A549 (cell line): ENCODE data around the gene KCNK15. TPM values are rescaled to one million over a fixed set of nuclear protein-coding genes. Genes with fewer than 3 reads are reported as not detected.

Experiments
- ATAC-seq, 2 experiments: fragments of 200-7000 bp in 1 of 2; fragments of >200 bp in 1 of 2; cut with Nextera tagmentation in 1 of 2; cut with Tn5 transposase in 1 of 2; 3 replicates each; pipeline versions ENCODE4 v1.8.0 to v1.9.1; 2018 to 2020; ENCODE audit warnings: mild to moderate bottlenecking in 1 of 2, moderate library complexity in 1 of 2
- CTCF ChIA-PET: fragments of 300-600 bp; sonication (Branson Sonifier 250); formaldehyde crosslinking; extraction: SDS; loops from one replicate; lab custom pipeline; 2021; ENCODE audit warnings: antibody characterized with exemption, inconsistent platforms; lab: Yijun Ruan, JAX
- POLR2A ChIA-PET: fragments of 350-600 bp; formaldehyde crosslinking; extraction: SDS; loops from one replicate; lab custom pipeline; 2021; ENCODE audit warnings: antibody characterized with exemption, inconsistent platforms; lab: Yijun Ruan, JAX
- DNase-seq, 2 experiments: peaks; one replicate each; pipeline versions ENCODE4 v3.0.0 to v3.0.0-alpha.2; 2011 to 2016; ENCODE audit warnings: low read depth in 1 of 2, low spot score in 1 of 2
- FAIRE-seq: peaks from 2 replicates; lab custom pipeline; 2011; peaks lifted over from hg19 to GRCh38; lab: Jason Lieb, UNC
- H3K27ac ChIP-seq, 2 experiments: fragments of >200 bp; sonication (Bioruptor Twin); formaldehyde crosslinking; 3 replicates each; pipeline ENCODE4 v1.5.1; 2016 to 2017
- H3K4me1 ChIP-seq: fragments of >200 bp; sonication (Bioruptor Twin); formaldehyde crosslinking; 3 replicates; pipeline ENCODE4 v1.6.1; 2016
- H3K4me2 ChIP-seq: fragments of >200 bp; sonication (Bioruptor Twin); formaldehyde crosslinking; 3 replicates; pipeline ENCODE4 v1.6.1; 2016
- H3K4me3 ChIP-seq: fragments of >200 bp; sonication (Bioruptor Twin); formaldehyde crosslinking; 3 replicates; pipeline ENCODE4 v1.5.1; 2016
- H3K9me3 ChIP-seq: fragments of >200 bp; sonication (Bioruptor Twin); formaldehyde crosslinking; 3 replicates; pipeline ENCODE4 v1.6.1; 2016
- CHD2 ChIP-seq: fragments of 150-350 bp; IDR thresholded peaks from 2 replicates; pipeline ENCODE4 v1.6.1; 2014; ENCODE audit warnings: low read length; ENCODE audit not compliant: partially characterized antibody
- CHD4 ChIP-seq: fragments of 200-600 bp; sonication (generic); IDR thresholded peaks from 2 replicates; pipeline ENCODE4 v1.6.1; 2016; ENCODE audit warnings: antibody characterized with exemption, mild to moderate bottlenecking, borderline replicate concordance
- ESRRA ChIP-seq: fragments of 150-350 bp; IDR thresholded peaks from 2 replicates; pipeline ENCODE4 v1.6.1; 2014; ENCODE audit warnings: mild to moderate bottlenecking, low read length, borderline replicate concordance
- HDAC2 ChIP-seq: fragments of 200-600 bp; sonication (generic); IDR thresholded peaks from 2 replicates; pipeline ENCODE4 v1.6.1; 2016
- HEYL ChIP-seq: fragments of 250-450 bp; sonication (Bioruptor Pico); IDR thresholded peaks from 2 replicates; pipeline ENCODE4 v1.8.0; 2021; ENCODE audit warnings: mild to moderate bottlenecking, moderate library complexity
- HMGXB4 ChIP-seq: fragments of 250-450 bp; sonication (Bioruptor Pico); IDR thresholded peaks from 2 replicates; pipeline ENCODE4 v1.5.0; 2021; ENCODE audit warnings: mild to moderate bottlenecking, moderate library complexity, borderline replicate concordance
- HOXB13 ChIP-seq: fragments of 250-450 bp; sonication (Bioruptor Pico); IDR thresholded peaks from 2 replicates; pipeline ENCODE4 v1.5.0; 2020; ENCODE audit warnings: low read depth, mild to moderate bottlenecking, moderate library complexity
- HOXB5 ChIP-seq: fragments of 250-450 bp; sonication (Bioruptor Pico); IDR thresholded peaks from 2 replicates; pipeline ENCODE4 v1.5.0; 2020; ENCODE audit warnings: mild to moderate bottlenecking, moderate library complexity
- KDM5A ChIP-seq: fragments of 200-600 bp; sonication (generic); IDR thresholded peaks from 2 replicates; pipeline ENCODE4 v1.6.1; 2016; ENCODE audit warnings: antibody characterized with exemption, mild to moderate bottlenecking
- MAFK ChIP-seq: fragments of 450-650 bp; IDR thresholded peaks from 2 replicates; pipeline ENCODE4 v1.6.1; 2014; ENCODE audit not compliant: partially characterized antibody
- MAX ChIP-seq: IDR thresholded peaks from 2 replicates; pipeline ENCODE4 v1.6.1; 2012
- MYC ChIP-seq: IDR thresholded peaks from 2 replicates; pipeline ENCODE4 v1.6.1; 2012; ENCODE audit warnings: mild to moderate bottlenecking, inconsistent platforms, low read length, improper control_type of control experiment, borderline replicate concordance
- PBX3 ChIP-seq: IDR thresholded peaks from 2 replicates; pipeline ENCODE4 v1.6.1; 2012
- POLR2A ChIP-seq: IDR thresholded peaks from 2 replicates; pipeline ENCODE4 v1.6.1; 2012; ENCODE audit warnings: mild to moderate bottlenecking, low read length
- POLR2AphosphoS2 ChIP-seq: conservative IDR thresholded peaks from 2 replicates; pipeline ENCODE4 v1.6.1; 2012; ENCODE audit warnings: low read length, improper control_type of control experiment, inconsistent platforms
- RAD21 ChIP-seq, 2 experiments: fragments of >200 bp in 1 of 2; sonication (Bioruptor Twin) in 1 of 2; formaldehyde crosslinking in 1 of 2; IDR thresholded peaks in 1 of 2; conservative IDR thresholded peaks in 1 of 2; 2 replicates in 1 of 2; 3 replicates in 1 of 2; pipeline ENCODE4 v1.6.1; 2012 to 2018; ENCODE audit warnings: inconsistent platforms in 1 of 2
- RCOR1 ChIP-seq: fragments of 150-350 bp; IDR thresholded peaks from 2 replicates; pipeline ENCODE4 v1.6.1; 2014; ENCODE audit warnings: antibody characterized with exemption, low read length, low read depth
- RFX5 ChIP-seq: fragments of 450-650 bp; IDR thresholded peaks from 2 replicates; pipeline ENCODE4 v1.7.1; 2014; ENCODE audit warnings: antibody characterized with exemption, mild to moderate bottlenecking, moderate library complexity
- SMC3 ChIP-seq: fragments of >200 bp; sonication (Bioruptor Twin); formaldehyde crosslinking; IDR thresholded peaks from 3 replicates; pipeline ENCODE4 v1.6.1; 2018; ENCODE audit warnings: inconsistent platforms
- TFCP2L1 ChIP-seq: fragments of 250-450 bp; sonication (Bioruptor Pico); IDR thresholded peaks from 2 replicates; pipeline ENCODE4 v1.5.0; 2021; ENCODE audit warnings: mild to moderate bottlenecking
- ZC3H11A ChIP-seq: fragments of 450-650 bp; IDR thresholded peaks from 2 replicates; pipeline ENCODE4 v1.6.1; 2014; ENCODE audit warnings: antibody characterized with exemption, mild to moderate bottlenecking
- ZFP36 ChIP-seq: fragments of 450-650 bp; IDR thresholded peaks from 2 replicates; pipeline ENCODE4 v1.6.1; 2014; ENCODE audit warnings: borderline replicate concordance; ENCODE audit not compliant: partially characterized antibody
- ZNF302 ChIP-seq: fragments of 250-450 bp; sonication (Bioruptor Pico); IDR thresholded peaks from 2 replicates; pipeline ENCODE4 v1.9.0; 2021; ENCODE audit warnings: inconsistent platforms, mild to moderate bottlenecking, moderate library complexity
- ZSCAN20 ChIP-seq: fragments of 250-450 bp; sonication (Bioruptor Pico); IDR thresholded peaks from 2 replicates; pipeline ENCODE4 v1.8.0; 2022; ENCODE audit warnings: mild to moderate bottlenecking, moderate library complexity
- WGBS: methylation state at CpG from one replicate; pipeline ENCODE4 v1.1.6; 2017; ENCODE audit errors: missing lambda C conversion rate; 5-methylcytosine and 5-hydroxymethylcytosine counted together
- polyA plus RNA-seq, 4 experiments: library from polyadenylated mRNA; depleted of rRNA in 3 of 4; stranded (reverse); fragments of >200 nt; fragmentation: RNase III in 1 of 4; extraction: RNeasy Plus Mini Kit Qiagen cat#74134 plus additional on column Dnase treatment in 1 of 4; gene quantifications; 2 replicates in 3 of 4; 3 replicates in 1 of 4; pipeline ENCODE4 v1.2.3, GENCODE V29; 2011 to 2017

The KCNK15 gene
- polyA plus RNA-seq, 2 of the 4 experiments (the other 2 are of a cell fraction), result 0.43 to 0.49 TPM

GRCh38 chr20:44739942-44740341, 5.7 kb upstream of the KCNK15 start:
- H3K27ac ChIP-seq, result no peak overlapping the region
- CTCF ChIA-PET, result interaction anchor here (0.8 to 9.5 kb wide), 3 partner anchors 9 to 57 kb away, joined by 3 to 119 read pairs (median 33); no protein-coding TSS in a partner anchor
- H3K4me1 ChIP-seq, result peaks cover 17% of the 10 kb centered on the region
- no peak overlapping the region for H3K4me2 ChIP-seq
- POLR2A ChIA-PET, result no interaction called here
- H3K4me3 ChIP-seq, result no peak overlapping the region
- DNase-seq, result no peak
- no peaks in the 10 kb centered on the region for H3K9me3 ChIP-seq
- TF ChIP-seq HDAC2 (no peak), CHD2 (no peak), ZC3H11A (no peak), HEYL (CRISPR knock-in tag) (no peak), ESRRA (no peak), HMGXB4 (CRISPR knock-in tag) (no peak), ZNF302 (no peak), ZFP36 (no peak), POLR2AphosphoS2 (no peak), SMC3 (no peak), HOXB5 (no peak), RAD21 (conservative IDR thresholded peaks at IDR 0.05 in 1 of 2, IDR thresholded peaks at IDR 0.05 in 1 of 2) (no peak), HOXB13 (CRISPR knock-in tag) (no peak), ZSCAN20 (CRISPR knock-in tag) (no peak), MAFK (no peak), KDM5A (no peak), RCOR1 (no peak)
- no peak for ATAC-seq
- FAIRE-seq, result no peak
- WGBS, result 47% methylated on average over 2 of the region's 2 CpGs

- no peak for FAIRE-seq
- WGBS, result 81% methylated on average over 13 of the region's 14 CpGs
- TF ChIP-seq ZC3H11A (no peak), RFX5 (no peak), MAX (no peak), POLR2A (no peak), PBX3 (no peak), ZFP36 (no peak), TFCP2L1 (CRISPR knock-in tag) (no peak), HOXB5 (no peak), ZNF302 (no peak), MYC (no peak), ZSCAN20 (CRISPR knock-in tag) (no peak), CHD4 (no peak)
- CTCF ChIA-PET, result interaction anchor here (0.6 to 9.5 kb wide), 6 partner anchors 8 to 231 kb away, joined by 3 to 119 read pairs (median 4); no protein-coding TSS in a partner anchor
- no peaks in the 10 kb centered on the region for H3K9me3 ChIP-seq
- no peak for DNase-seq
- POLR2A ChIA-PET, result no interaction called here
- no peak overlapping the region for H3K4me2 ChIP-seq
- no peak overlapping the region for H3K4me3 ChIP-seq
- no peak for ATAC-seq
- H3K27ac ChIP-seq, result peak overlapping the region in 1 of 2 experiments; percentile 21; a peak in 1 of 6 replicates
- H3K4me1 ChIP-seq, result peaks cover 28% of the 10 kb centered on the region
Measured at GRCh38 chr20:44742304-44743079, 3.2 kb upstream of the KCNK15 start.
